SKM-1 treated with dmso at 0.1 percent for 144 hours (cell line): Measurements from ENCODE around the gene DPF3.
"Not testable (repeated sequence)": the region's sequence is repeated elsewhere in the genome, so short reads cannot be mapped to it uniquely, and the experiment has no call there.

Experiments
- DNase-seq: peaks from one replicate; lab custom pipeline; 2025; ENCODE audit not compliant: unreplicated experiment; lab: John Stamatoyannopoulos, UW

DPF3 gene

DNA sequence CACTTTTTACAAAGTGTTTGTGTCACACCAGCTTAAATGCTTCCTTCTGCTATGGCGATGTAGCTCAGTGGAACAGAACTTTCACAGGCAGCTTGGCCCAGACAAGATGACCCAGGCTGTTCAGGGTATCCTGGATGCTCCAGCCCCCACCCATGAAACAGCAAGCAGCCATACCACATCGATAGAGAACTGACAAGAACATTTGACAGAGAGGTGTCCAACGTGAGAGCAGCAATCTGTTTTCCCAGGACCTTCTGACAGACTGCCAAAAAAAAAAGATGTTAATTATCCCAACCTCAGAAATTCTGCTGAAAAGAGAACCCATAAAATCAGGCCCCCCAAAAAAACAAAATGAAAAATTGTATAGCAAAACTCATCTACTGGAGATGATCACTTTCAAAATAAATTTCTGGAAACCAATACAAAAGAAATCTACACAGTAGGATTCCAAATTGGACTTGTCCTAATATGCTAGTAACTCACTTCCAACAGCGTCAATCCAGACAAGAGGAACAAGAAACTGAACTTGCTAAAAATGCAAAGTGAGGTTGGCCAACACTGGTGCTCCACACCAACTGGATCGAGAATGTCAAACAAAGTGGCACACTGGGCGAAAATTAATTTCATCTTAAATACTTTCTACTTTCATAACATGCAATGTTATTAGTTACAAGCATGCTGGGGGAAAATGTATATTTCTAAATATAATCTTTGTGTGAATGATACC, 118.8 kb downstream of the DPF3 start:
- no peak for DNase-seq

DNA sequence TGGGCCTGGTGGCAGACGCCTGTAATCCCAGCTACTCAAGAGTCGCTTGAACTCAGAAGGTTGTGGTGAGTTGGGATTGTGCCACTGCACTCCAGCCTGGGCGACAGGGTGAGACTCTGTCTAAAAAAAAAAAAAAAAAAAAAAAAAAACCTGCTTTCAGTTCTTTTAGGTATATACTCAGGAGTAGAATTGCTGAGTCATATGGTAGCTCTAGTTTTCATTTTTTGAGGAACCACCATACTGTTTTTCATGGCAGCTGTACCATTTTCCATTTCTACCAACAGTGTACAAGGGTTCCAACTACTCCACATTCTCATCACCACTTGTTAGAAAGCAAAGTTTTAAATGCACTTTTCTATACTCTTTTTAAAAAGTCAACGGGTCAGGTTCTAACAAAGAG, 119.8 kb downstream of the DPF3 start:
- DNase-seq = no peak

DNA sequence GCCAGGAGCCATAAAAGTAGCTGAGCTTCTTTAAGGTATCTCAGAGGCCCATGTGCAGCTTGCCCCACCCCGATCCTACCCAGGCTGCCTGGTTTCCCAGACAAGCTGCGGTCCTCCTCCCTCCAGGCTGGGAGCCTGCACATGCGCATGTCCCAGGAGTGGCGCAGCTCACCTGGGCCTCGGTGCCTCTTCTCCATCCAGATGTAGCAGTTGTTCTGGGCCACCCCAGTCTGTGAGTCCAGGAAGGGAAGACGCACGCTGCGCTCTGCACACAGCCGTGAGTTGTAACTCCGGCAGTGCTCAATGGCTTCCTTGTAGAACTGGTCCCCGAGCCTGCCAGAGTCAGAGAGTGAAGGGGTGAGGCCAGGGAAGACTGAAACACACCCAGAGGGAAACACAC, 122.3 kb downstream of the DPF3 start:
- no peak for DNase-seq

DNA sequence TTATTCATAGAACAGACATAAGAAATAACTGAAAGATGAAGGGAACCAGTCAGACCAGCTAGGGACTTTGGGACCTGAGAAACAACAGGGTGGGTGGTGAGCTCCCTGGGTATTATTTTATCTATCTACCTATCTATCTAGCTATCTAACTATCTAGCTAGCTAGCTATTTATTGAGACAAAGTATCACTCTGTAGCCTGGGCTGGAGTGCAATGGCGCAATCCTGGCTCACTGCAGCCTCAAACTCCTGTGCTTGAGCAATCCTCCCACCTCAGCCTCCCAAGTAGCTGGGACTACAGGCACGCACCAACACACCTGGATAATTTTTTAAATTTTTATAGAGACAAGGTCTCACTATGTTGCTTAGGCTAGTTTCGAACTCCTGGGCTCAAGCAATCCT, 127.6 kb downstream of the DPF3 start:
- no peak for DNase-seq

DNA sequence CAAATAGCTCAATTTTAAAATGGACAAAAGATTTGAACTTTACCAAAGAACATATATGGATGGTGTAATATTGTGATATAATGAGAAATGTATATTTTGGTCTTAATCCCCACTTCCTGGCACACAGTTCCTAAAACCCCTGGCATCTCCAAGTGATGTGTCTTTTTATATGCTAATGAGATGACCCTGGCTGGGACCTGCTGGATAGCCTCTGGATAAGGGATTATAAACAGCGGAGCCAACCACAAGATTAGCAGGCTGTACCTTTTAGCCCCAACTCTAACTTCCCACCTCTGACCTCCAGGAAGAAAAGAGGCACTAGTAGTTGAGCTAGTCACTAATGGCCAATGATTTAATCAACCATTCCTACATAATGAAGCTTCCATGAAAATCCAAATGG, 130.0 kb downstream of the DPF3 start:
- DNase-seq = no peak

DNA sequence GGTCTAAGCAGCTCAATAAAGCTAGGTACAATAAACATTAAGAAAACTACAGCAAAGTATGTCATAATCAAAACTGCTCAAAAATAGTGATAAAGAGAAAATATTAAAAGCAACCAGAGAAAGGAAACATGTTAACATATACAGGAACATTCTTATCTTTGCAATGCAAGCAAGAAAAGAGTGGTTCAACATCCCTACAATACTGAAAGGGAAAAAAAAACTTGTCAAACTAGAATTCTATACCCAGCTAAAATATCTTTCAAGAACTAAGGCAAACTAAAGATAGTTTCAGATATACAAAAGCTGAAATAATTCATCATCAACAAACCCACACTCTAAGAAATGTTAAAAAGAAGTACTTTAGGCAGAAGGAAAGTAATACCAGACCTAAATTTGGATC, 134.2 kb downstream of the DPF3 start:
- no peak for DNase-seq

DNA sequence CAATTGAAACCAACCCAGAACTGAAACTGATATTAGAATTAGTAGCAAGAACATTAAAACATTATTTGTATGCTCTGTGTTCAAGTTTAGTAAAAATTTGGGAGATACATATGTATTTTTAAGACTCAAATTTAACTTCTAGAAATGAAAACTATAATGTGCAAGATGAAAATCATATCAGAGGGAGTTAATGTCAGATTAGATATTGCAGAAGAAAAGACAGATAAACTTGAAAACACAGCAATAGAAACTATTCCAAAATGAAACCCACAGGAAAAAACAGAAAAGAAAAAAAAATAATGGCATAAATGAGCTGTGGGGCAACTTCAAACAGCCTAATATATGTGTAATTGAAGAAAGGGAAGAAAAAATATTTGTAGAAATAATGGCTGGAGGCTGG, 134.9 kb downstream of the DPF3 start:
- no peak for DNase-seq

DNA sequence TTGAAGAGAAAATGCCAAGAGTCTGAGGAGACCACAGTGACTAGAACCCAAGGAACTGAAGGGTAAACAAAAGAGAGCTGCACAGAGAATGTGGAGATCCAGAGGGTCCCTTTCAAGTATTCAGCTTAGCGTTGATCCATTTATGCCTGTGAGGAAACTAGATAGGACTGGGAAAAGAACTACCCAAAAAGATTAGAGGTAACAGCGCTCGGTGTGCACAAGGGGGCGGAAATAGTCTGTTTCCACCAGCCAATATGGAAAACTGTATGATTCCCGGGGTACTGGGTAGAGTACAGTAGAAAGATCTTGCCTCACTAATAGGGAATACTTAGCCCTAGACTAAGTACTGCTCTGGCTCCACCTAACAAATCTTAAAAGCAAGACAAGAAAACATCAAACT, 135.5 kb downstream of the DPF3 start:
- DNase-seq = no peak

DNA sequence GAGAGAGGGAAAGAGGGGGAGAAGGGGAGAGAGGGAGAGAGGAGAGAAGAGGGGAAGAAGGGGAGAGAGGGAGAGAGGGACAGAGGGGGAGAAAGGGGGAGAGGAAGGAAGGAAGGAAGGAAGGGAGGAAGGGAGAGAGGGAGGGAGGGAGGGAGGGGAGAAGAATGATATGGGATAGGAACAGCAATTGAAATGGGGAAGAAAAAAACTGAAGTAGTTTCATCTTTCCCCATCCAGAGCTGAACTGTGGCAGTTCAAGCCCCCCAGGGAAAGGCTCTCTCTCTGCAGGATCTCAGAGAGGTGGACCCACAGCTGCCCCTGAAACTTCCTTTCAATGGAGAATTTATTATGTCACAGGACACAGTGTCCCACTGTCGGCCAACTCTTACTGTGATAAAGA, 136.9 kb downstream of the DPF3 start:
- DNase-seq = no peak

DNA sequence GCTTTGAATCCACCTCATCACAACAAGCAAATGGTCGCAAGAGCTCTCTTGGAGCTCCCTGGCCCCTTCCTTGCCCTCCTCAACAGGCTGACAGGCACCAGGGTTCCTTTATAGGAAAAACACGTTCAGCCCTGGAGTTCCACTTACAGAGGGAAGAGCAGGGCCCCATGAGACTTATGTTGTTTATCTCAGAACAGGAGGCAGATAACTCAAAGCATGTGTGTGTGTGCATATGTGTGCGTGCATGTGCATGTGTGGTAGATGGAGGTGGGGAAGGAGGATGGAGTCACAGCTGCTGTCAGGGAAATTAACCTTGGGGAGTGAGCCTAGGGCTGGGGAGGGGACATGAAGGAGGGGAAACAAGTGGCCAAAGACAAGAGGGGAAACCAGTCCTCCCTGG, 138.1 kb downstream of the DPF3 start:
- no peak for DNase-seq

DNA sequence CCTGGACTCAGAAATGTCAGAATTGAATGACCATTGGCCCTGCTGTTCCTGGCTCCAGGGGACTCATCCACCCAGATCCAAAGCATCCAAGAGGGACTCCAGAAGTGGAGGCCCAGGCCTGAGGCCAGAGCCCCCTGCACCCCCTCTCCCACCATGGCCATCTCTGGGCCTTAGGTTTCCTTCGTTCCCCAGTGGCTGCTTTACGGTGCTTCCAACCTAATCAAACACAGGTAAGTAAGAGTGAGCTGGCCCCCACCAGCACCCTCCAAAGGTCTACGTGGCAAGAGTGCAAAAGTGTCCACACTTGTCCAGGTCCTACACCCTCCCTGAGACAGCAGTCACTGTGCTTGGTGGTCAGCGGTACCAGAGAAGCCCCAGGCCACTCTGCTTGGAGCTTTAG, 139.0 kb downstream of the DPF3 start:
- no peak for DNase-seq

DNA sequence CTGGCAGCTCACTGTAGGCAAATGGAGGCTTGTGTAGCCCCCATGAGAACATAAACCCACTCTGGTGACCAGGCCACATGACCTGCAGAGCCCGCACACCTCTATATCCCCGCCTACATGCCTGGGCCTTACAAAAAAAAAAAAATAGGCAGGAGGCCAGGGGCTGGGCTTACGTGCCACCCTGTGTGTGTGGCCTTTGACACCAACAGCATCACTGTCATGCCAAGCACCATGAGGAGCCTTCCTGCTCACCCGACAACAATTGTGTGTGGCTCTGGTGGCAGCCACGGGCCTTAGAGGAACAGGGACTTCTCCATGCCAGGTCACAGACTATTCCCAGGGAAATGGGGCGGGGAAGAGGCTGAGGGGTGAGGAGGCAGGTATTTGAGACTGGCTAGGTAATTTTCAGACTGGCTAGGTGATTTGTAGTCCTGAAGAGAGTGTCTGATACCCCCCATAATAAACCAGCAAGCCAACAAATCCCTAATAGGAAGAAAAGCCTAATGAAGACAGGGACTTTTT, 140.0 kb downstream of the DPF3 start:
- DNase-seq = no peak

DNA sequence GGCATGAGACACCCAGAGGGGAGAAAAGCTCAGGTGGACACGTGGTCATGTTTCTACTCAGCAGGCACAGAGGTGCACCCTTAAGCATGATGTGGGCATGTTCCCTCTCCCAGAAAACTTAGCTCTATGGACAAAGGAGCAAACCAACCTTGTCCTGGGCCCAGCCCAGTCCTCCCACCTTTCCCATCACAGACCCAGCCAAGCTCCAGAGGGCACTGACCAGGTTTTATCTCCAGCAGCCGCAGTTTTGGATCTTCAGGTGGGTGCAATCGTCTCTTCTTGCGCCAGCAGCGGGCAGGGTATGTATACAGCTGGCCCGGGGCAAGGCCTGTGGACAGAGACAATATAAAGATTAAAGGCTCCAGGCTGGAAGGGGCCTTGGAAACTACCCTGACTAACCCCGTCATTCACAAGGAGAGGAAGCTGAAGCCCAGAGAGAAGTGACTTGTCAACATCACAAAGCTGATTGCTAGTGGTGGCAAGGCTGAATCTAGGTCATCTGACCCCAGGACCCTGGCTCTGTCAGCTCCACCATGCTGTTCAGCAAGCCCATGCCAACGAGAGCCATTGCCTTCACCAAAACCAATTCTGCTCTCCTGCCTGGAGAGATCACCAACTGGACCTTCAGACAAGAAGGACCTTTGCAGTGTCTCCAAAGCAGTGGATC, 140.7 kb downstream of the DPF3 start:
- DNase-seq = no peak

DNA sequence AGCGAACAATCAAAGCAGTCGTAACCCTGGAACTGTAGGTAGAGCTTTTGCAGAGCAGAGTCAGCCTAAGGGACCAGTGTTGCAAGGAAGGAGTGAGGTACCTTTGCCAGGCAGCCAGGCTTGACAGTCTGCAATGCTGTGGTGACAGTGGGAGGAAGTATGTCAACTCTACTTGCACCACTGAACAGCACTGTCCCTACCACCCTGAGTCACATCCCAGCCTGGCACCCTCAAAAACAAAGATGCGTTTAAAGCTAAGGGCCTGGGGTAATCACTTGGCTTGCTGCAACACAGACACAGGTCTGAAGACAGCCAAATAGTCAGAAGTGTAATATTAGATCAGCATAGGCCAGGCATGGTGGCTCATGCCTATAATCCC, 141.9 kb downstream of the DPF3 start:
- no peak for DNase-seq

DNA sequence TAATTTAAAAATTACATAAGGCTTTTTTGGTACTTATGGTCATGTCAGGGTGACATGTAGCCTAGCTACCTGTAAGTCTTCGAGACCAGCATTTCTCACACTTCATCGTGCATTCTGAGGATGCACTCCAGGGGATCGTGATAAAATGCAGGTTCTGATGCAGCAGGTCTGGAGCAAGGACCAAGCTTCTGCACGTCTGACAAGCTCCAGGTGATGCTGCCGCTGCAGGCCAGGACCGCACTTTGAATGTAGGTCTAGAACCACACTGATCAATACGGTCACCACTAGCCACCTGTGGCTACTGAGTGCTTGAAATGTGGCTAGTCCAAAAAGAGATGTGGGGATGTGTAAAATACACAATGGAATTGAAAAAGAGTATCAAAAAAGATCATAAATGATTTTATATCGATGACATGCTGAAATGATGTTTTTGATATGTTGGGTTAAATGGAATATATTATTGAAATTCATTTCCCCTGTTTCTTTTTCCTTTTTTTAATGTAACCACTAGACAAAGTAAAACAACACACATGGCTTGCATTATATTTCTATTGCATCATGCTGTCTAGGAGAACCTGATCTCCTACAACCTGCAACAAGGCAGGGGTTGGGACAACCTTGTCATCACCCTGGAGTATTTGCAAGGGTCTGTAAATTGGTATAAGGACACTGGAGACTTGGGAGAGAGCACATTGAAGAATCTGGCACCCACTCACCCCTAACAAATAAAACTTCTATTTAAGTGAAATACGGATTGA, 142.4 kb downstream of the DPF3 start:
- no peak for DNase-seq

DNA sequence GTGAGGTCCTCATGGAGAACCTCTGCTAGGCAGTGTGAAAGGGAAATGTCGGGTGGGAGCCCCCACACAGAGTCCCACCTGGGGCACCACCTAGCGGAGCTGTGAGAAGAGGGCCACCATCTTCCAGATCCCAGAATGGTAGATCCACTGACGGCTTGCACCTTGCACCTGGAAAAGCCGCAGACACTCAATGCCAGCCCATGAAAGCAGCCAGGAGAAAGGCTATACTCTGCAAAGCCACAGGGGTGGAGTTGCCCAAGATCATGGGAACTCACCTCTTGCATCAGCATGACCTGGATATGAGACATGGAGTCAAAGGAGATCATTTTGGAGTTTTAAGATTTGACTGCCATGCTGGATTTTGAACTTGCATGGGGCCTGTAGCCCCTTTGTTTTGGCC, 145.0 kb downstream of the DPF3 start:
- not testable (repeated sequence) for DNase-seq

DNA sequence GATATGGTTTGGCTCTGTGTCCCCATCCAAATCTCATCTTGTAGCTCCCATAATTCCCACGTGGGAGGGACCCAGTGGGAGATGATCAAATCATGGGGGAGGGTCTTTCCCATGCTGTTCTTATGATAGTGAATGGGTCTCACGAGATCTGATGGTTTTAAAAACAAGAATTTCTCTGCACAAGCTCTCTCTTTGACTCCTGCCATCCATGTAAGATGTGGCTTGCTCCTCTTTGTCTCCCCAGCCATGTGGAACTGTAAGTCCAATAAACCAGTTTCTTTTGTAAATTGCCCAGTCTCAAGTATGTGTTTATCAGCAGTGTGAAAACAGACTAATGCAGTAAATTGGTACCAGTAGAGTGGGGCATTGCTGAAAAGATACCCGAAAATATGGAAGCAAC, 146.2 kb downstream of the DPF3 start:
- no peak for DNase-seq

DNA sequence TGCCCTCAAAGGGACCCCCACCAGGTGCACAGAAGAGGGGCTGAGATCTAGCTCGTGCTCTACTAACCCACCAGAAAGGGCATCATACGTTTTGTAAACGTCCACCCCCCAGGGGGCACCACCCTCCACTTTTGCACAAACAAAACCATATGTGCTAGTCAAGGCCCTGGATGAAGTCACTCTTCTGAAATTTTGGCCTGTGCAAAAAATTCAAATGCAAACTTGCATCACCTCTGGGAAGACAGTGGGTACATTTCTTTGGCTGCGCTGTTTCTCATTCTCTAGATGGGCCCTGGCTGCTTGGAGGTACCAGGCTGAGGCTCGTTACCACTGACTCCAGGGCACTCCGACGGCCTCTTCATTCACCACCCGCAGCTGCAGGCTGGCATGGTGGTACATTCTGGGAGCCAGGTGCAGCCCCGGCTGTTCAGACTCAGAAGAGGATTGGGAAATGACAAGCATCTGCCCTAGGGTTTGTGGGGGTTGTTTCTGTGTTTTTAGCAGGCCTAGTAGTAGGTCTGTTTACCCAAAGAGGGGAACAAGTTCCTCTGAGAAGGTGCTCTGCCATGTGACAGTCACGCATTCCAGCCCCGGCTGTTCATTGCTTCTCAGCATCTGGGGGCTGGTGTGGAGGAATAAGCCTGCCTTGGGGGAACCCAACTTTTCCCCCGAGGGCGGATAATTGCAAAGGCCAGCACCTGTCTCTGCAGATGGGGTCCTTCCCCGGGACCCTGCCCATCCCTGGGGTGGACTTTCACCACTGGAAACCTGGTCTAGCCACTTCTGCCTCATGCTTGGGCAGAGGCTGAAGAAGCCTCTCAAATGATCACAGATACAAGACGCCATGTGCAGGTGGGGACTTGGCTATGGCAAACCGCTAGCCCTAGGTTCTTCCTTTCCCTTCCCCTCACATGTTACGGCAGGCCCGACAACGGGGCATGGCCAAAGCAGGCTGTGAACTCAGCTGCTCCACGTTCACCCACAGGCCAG, 147.6 kb downstream of the DPF3 start:
- DNase-seq = no peak

DNA sequence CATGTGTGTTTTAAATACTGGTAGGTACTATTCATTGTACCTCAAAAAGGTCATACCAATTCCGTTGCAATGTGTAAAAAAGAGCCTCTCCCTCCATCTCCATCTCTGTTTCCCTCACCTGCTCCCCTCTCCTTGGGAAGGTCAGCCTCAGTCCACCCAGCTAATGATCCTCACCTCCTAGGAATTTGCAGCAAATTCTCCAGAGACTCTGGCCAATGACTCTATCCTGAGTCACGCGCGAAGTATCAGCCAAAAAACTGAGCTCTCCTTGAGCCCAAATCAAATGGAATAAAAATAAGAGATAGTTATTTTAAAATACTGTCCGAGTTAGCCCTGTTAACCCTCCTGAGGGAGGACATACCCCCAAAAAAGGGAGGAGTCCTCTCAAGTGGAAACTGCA, 148.4 kb downstream of the DPF3 start:
- DNase-seq = no peak

DNA sequence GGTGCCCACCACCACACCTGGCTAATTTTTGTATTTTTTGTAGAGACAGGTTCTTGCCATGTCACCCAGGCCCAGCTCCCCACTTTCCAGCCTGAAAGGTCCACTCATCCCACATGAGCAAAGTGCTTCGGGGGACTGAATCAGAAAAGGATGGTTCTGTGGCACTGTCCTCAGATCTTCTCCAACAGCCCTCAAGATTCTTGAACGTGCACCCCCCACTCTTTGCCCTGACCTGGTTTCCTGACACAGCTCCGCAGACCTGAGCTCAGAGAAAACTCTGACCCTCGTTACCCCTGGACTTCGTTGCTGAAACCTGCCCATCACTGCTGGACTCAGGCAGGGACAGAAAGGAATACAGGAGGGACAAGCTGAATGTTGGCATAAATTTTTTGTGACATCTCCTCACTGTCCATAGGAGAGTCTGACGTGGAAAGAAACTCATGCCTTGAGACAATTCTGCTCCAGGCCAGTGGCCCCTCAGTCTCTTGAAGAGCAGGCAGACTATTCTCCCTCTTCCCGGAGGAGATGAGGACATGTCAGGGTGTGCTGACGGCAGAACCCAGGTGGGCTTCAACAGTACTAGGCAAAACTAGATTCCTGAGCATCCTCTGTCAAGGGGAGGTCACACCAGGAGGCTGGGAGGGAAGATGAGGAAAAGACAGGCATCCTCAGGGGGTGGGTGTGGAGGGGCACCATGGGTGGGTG, 149.3 kb downstream of the DPF3 start:
- no peak for DNase-seq
